SK-N-SH (cell line): ENCODE measurements around the gene PDPK1.
"Not testable (repeated sequence)": the region's sequence is repeated elsewhere in the genome, so short reads cannot be mapped to it uniquely, and the experiment has no call there.

Experiments
- CTCF ChIP-seq: fragments of 200-600 bp; sonication (generic); IDR thresholded peaks from 2 replicates; pipeline ENCODE4 v1.6.1; 2017; ENCODE audit warnings: antibody characterized with exemption, mild to moderate bottlenecking, moderate library complexity
- REST ChIP-seq: IDR thresholded peaks from 2 replicates; pipeline ENCODE4 v1.6.1; 2012; ENCODE audit warnings: mild to moderate bottlenecking, low read depth, low read length, moderate library complexity
- TAF1 ChIP-seq: IDR thresholded peaks from 2 replicates; pipeline ENCODE4 v1.6.1; 2012; ENCODE audit warnings: low read depth, mild to moderate bottlenecking, low read length, moderate library complexity, borderline replicate concordance

DNA sequence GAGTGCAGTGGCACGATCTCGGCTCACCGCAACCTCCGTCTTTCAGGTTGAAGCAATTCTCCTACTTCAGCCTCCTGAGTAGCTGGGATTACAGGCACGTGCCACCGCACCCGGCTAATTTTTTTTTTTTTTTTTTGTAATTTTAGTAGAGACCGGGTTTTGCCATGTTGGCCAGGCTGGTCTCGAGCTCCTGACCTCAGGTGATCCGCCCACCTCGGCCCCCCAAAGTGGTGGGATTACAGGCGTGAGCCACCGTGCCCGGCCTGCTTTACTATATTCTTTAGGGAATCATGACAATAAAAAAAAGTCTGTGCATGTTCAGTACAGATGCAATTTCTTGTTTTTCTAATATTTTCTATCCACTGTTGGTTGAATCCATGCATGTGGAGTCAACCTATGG, 6.0 kb downstream of the PDPK1 start:
- TF ChIP-seq REST, TAF1, CTCF: not testable (repeated sequence)
